ENCODE results near the gene UNC5C.

DNA sequence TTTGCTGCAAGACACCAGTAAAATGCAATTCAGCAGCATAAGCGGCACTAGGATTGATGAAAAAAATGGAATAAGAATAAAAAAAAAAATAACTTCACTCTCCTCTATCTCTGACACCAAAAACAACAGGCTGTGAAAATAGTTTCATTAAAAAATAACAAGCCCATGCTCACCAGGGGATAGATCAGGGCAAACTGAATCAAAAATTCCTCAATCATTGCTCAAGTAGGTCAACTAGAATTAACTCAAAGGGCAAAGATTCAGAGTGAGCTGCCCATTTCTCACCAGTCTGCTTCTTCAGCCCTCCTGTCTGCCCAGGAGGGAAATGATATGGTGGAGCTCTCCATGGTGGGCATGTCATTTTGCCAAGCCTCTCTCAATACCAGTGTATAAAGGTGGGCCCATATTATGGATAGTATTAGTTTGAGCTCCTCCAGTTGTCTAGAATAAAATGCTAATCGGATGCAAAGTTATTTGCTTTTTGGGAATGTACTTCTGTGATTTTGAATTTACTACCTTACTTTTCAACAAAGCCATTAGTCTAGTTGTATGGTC, 153.9 kb downstream of the UNC5C start:
- TF ChIP-seq, protein P1, sequence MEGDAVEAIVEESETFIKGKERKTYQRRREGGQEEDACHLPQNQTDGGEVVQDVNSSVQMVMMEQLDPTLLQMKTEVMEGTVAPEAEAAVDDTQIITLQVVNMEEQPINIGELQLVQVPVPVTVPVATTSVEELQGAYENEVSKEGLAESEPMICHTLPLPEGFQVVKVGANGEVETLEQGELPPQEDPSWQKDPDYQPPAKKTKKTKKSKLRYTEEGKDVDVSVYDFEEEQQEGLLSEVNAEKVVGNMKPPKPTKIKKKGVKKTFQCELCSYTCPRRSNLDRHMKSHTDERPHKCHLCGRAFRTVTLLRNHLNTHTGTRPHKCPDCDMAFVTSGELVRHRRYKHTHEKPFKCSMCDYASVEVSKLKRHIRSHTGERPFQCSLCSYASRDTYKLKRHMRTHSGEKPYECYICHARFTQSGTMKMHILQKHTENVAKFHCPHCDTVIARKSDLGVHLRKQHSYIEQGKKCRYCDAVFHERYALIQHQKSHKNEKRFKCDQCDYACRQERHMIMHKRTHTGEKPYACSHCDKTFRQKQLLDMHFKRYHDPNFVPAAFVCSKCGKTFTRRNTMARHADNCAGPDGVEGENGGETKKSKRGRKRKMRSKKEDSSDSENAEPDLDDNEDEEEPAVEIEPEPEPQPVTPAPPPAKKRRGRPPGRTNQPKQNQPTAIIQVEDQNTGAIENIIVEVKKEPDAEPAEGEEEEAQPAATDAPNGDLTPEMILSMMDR (IDR thresholded peaks at IDR 0.05; ENCODE audit: control extremely low read depth in 1 of 3, insufficient read depth in 1 of 3, low read depth in 1 of 3, low read length in 3 of 3): no peak
- no peak for TF ChIP-seq POLR2A (IDR thresholded peaks at IDR 0.05; ENCODE audit: control extremely low read depth in 1 of 2, low read depth in 2 of 2, low read length in 2 of 2)
- no peak for TF ChIP-seq GABPA (IDR thresholded peaks at IDR 0.05; ENCODE audit: borderline replicate concordance, insufficient read depth, low read length)
- TF ChIP-seq SP1 (IDR thresholded peaks at IDR 0.05; ENCODE audit: low read depth, low read length): no peak
- no peak for TF ChIP-seq SRF (IDR thresholded peaks at IDR 0.05; ENCODE audit: low read depth, low read length)
- no peak for TF ChIP-seq HDAC6 (IDR thresholded peaks at IDR 0.05; ENCODE audit: low read depth, low read length)
- no peak for TF ChIP-seq POLR2AphosphoS5 (IDR thresholded peaks at IDR 0.05; ENCODE audit: low read depth, low read length)
- no peak for TF ChIP-seq ZNF274 (IDR thresholded peaks at IDR 0.05; ENCODE audit: borderline replicate concordance, extremely low read depth, low read length)
- no peak for TF ChIP-seq TCF12 (IDR thresholded peaks at IDR 0.05; ENCODE audit: low read depth, low read length)
- no peak for TF ChIP-seq SIRT6 (IDR thresholded peaks at IDR 0.05; ENCODE audit: low read length)
- TF ChIP-seq PHF8 (conservative IDR thresholded peaks at IDR 0.05; ENCODE audit: low read depth, low read length): no peak
